Nephron progenitor cell (in vitro differentiated cells): Measurements from ENCODE around the gene SLC26A2.

ENCODE experiments used
- DNase-seq: peaks from one replicate; pipeline ENCODE4 v3.0.0; 2021
- H3K27ac Mint-ChIP-seq: 2 replicates; pipeline ENCODE4 v1.8.0; 2021; ENCODE audit warnings: mild to moderate bottlenecking, moderate library complexity, mixed read lengths
- H3K27me3 Mint-ChIP-seq: 2 replicates; pipeline ENCODE4 v1.8.0; 2021; ENCODE audit warnings: mild to moderate bottlenecking, low read depth, mixed read lengths; ENCODE audit not compliant: poor library complexity
- H3K36me3 Mint-ChIP-seq: 2 replicates; pipeline ENCODE4 v1.8.0; 2021; ENCODE audit warnings: low read depth, mixed read lengths
- H3K4me1 Mint-ChIP-seq: 2 replicates; pipeline ENCODE4 v1.8.0; 2021; ENCODE audit warnings: mixed read lengths
- H3K4me3 Mint-ChIP-seq: 2 replicates; pipeline ENCODE4 v1.8.0; 2021; ENCODE audit warnings: mild to moderate bottlenecking, moderate library complexity, mixed read lengths
- H3K9me3 Mint-ChIP-seq: 2 replicates; pipeline ENCODE4 v1.8.0; 2021; ENCODE audit warnings: mild to moderate bottlenecking, moderate library complexity, mixed read lengths
- TF ChIP-seq, protein P1 (sequence below): fragments of 200-600 bp; sonication (generic); IDR thresholded peaks from 2 replicates; pipeline ENCODE4 v1.5.0; 2021; ENCODE audit warnings: antibody characterized with exemption

SLC26A2 gene

DNA sequence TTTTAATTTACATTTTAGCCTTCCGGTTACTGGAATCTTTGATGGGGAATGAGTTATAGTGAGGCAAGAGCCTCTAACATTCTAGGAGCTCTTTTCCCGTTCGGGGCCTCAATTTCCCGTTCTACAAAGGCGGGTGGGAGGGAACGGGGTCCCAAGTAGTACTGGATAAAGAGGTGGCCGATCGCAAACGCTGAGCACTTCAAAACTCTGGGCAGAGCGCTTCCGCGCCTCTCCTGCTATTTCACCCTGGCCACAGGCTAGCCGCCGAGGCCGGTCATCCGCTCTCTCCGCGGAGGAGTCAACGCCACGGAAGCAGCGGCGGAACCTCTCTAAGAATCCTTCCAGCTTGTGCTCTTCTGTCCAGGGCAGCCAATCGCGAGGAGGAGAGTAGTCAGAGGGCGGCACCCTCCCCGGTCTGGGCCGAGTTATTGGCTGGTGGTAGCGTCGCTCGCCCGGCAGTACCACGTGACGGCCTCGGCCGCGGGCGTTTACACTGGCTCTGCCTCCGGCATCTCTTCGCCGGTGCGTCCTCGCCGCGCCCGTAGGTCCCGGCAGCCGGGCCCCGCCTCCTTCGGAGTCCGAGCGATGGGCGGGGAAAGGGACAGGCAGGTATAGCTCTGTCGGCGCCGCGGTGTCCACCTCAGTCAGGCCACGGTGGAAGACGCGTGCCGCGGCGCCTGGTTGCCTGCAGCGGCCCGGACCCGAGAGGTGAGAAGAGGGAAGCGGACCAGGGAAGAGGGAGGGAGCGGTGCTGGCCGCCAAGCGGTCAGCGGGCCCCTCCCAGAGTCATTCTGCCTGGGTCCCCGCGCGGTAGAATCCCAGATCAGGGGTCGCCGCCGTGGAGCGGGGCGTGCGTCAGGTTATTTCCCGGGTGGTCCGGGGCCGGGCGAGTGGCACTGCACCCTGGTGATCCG is at the start of gene SLC26A2:
SLC26A2 (plus strand) TSS at position 487 of the 914 bp plus-strand sequence. CDS start 16,895 bp downstream, outside the sequence.
- Mint-ChIP-seq H3K27me3 (no peaks in the 10 kb centered on the region), H3K36me3 (peaks cover 5% of the 10 kb centered on the region), H3K27ac (peak within 1 kb of the TSS; percentile 99), H3K9me3 (no peaks in the 10 kb centered on the region), H3K4me3 (peak within 1 kb of the TSS; percentile 88), H3K4me1 (peaks cover 57% of the 10 kb centered on the region)
- TF ChIP-seq, protein P1, sequence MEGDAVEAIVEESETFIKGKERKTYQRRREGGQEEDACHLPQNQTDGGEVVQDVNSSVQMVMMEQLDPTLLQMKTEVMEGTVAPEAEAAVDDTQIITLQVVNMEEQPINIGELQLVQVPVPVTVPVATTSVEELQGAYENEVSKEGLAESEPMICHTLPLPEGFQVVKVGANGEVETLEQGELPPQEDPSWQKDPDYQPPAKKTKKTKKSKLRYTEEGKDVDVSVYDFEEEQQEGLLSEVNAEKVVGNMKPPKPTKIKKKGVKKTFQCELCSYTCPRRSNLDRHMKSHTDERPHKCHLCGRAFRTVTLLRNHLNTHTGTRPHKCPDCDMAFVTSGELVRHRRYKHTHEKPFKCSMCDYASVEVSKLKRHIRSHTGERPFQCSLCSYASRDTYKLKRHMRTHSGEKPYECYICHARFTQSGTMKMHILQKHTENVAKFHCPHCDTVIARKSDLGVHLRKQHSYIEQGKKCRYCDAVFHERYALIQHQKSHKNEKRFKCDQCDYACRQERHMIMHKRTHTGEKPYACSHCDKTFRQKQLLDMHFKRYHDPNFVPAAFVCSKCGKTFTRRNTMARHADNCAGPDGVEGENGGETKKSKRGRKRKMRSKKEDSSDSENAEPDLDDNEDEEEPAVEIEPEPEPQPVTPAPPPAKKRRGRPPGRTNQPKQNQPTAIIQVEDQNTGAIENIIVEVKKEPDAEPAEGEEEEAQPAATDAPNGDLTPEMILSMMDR = no peak
- DNase-seq = peak; percentile 95

DNA sequence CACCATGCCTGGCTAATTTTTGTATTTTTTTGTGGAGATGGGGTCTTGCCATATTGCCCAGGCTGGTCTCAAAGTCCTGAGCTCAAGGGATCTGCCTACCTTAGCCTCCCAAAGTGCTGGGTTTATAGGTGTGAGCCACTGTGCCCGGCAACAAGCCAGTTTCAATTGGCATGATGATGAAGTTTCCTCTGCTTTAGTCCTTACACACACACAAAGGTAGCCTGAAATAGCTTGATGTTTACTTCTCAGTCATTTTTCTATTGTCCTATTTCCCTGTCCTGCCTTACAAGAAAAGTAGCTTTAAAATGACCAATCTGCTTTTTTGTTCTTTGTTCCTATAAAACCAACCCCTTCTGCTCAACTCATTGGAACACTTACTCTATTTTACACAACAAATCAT is 49.5 kb upstream of the SLC26A2 start:
- TF ChIP-seq, protein P1 = no peak
- Mint-ChIP-seq H3K27ac (no peak overlapping the region), H3K4me3 (no peak overlapping the region), H3K4me1 (peaks cover 21% of the 10 kb centered on the region), H3K9me3 (no peaks in the 10 kb centered on the region), H3K36me3 (no peaks in the 10 kb centered on the region), H3K27me3 (peaks cover 16% of the 10 kb centered on the region)
- no peak for DNase-seq

DNA sequence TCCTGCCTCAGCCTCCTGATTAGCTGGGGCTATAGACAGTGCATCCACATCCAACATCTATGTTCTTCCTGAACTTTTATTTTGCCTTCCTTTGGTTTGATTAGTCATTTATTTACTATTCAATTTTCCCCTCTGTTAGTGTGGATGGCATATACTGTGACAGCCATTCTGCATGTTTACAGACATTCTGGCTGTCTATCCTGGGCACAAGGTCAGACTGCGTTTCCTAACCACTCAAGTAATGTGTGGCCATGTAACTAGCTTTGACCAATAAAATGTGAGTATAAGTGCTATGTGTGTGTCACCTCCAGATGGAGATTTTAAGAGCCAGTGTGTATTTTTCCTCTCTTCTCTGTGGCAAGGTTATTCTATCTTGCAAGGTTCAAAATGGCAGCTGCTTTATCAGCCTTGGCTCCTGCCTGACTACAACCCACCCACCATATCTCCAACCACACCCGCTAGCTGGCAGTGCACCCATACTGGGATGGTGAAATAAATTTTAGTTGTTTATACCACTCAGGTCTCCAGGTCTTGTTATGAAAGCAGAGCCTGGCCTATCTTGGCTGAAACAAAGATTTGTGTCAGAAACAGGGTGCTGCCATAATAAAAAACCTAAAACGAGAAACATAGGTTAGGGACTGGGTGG is 48.2 kb upstream of the SLC26A2 start:
- Mint-ChIP-seq H3K36me3 (no peaks in the 10 kb centered on the region), H3K4me1 (peaks cover 29% of the 10 kb centered on the region), H3K27ac (no peak overlapping the region), H3K4me3 (no peak overlapping the region), H3K9me3 (no peaks in the 10 kb centered on the region), H3K27me3 (peaks cover 16% of the 10 kb centered on the region)
- no peak for DNase-seq
- TF ChIP-seq, protein P1 = no peak

DNA sequence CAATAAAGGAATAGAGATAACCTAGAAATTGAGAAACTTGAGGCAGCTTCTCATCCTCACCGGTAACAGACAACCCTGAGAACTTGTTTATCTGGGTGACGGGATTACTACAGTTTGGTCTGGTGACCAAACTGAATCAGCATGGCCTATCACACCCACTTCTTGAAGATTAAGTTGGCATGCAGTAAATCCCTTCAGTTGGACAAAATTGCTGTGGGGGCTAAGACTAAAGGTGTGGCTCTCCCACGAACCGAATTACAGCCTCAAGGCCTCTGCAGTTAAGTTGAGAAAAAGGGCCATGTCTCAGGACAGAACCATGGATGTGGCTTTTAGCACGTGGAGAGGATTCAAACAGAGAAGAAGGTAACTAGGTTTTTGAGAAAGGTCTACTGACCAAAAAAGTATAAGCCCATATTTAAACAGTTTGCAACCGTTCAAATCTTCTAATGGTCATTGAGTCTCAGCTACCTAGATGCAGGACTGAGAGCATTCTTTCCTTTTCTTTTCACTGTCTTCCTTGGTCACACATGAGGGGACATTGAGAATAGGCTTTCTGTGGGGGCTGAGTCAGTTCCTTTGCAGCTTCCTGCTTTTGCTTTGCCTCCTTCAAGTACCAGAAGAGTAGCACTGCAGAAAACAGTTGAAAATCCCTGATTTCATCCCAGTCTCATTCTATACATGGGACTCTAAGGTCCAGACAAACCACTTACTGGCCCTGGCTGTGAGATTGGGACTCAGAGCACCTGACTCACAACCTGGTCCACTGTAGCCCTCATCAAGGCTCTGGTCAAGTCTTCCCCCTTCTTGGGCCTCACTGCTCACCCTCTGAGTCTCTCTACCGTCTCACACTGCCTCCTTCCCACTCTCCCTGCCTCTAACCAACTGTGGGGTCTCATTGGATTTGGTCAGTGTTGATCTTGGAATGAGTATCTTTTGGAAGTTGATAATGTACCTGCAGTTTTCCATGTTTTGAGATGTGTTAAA is 46.8 kb upstream of the SLC26A2 start:
- Mint-ChIP-seq H3K36me3 (no peaks in the 10 kb centered on the region), H3K4me3 (no peak overlapping the region), H3K4me1 (peaks cover 29% of the 10 kb centered on the region), H3K27ac (peak overlapping the region; percentile 44), H3K27me3 (peaks cover 17% of the 10 kb centered on the region), H3K9me3 (no peaks in the 10 kb centered on the region)
- TF ChIP-seq, protein P1 = no peak
- DNase-seq = no peak

DNA sequence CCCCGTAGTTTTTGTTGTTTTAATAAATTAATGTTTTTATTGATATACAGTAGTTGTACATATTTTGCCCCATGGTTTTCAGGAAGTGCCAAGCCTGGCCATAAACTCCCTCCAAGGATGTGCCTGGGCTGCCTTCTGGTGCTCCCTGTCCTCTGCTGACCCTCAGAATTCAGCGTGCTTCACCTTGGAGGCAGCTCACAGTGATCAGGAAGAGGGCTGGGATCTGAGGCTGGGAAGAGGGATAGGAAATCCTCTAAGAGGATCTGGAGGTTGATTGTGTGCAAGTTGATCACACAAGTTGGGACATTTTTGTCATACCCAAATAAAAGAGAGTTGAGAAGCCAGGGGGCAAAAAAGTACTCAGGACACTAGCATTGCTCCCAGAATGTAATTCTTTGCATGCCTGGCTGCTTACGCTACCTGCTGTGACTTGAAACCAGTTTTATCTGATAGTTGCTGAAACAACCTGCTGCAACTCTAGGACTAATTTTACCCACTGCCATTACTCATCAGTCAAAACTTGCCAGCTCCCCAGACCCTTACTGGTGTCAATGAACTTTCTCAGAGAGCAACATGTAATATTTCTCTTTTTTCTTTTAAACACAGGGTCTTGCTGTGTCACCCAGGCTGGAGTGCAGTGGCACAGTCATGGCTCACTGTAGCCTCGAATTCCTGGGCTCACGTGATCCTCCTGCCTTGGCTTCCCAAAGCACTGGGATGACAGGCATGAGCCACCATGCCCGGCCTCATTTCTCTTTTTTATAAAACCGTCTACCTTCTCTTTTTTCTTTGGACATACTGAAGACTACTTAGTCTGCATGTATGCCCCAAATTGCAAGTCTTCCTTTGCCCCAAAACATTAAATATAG is 44.9 kb upstream of the SLC26A2 start:
- no peak overlapping the region for H3K27ac Mint-ChIP-seq
- H3K36me3 Mint-ChIP-seq = no peaks in the 10 kb centered on the region
- peaks cover 29% of the 10 kb centered on the region for H3K4me1 Mint-ChIP-seq
- TF ChIP-seq, protein P1 = no peak
- H3K4me3 Mint-ChIP-seq = no peak overlapping the region
- no peaks in the 10 kb centered on the region for H3K9me3 Mint-ChIP-seq
- DNase-seq = no peak
- H3K27me3 Mint-ChIP-seq = peaks cover 14% of the 10 kb centered on the region
